Left lung (tissue), 10 donors: ENCODE data around the gene PLD4. TPM values are rescaled to one million over a fixed set of nuclear protein-coding genes. Genes with fewer than 3 reads are reported as not detected.
A peak's percentile ranks its signal among the peaks of the same experiment; 100 is the strongest.

Experiments
- ATAC-seq: fragments of 200-7000 bp; cut with Tn5 transposase; one replicate; pipeline ENCODE4 v1.9.1; 2020; ENCODE audit warnings: moderate library complexity
- DNase-seq, 4 donors: peaks; one replicate each; pipeline ENCODE4 v3.0.0-alpha.2; 2013 to 2020
- H3K27ac ChIP-seq, 2 donors: fragments of 200-600 bp; sonication (generic) in 1 of 2; one replicate each; pipeline versions ENCODE4 v1.5.0 to v1.8.0; 2020 to 2021
- H3K27me3 ChIP-seq, 2 donors: fragments of 200-600 bp; sonication (generic) in 1 of 2; one replicate each; pipeline versions ENCODE4 v1.5.0 to v1.8.0; 2020 to 2021
- H3K36me3 ChIP-seq, 2 donors: fragments of 200-600 bp; sonication (generic) in 1 of 2; one replicate each; pipeline versions ENCODE4 v1.5.0 to v1.8.0; 2020 to 2021
- H3K4me1 ChIP-seq, 2 donors: fragments of 200-600 bp; one replicate each; pipeline ENCODE4 v1.8.0; 2021
- H3K4me3 ChIP-seq, 2 donors: fragments of 200-600 bp; sonication (generic) in 1 of 2; one replicate each; pipeline versions ENCODE4 v1.5.0 to v1.8.0; 2020 to 2021; ENCODE audit warnings: mild to moderate bottlenecking in 1 of 2
- H3K9me3 ChIP-seq, 2 donors: fragments of 200-600 bp; sonication (generic) in 1 of 2; one replicate each; pipeline versions ENCODE4 v1.5.0 to v1.8.0; 2020 to 2021
- intact Hi-C, 2 donors: fragments of 100-400 bp; cut with DNase I; formaldehyde crosslinking; loops; one replicate each; pipeline versions ENCODE4 v1.11.2 to v1.14.2; 2022
- polyA plus RNA-seq, 6 donors: library from polyadenylated mRNA; unstranded; fragments of 120-200 nt; gene quantifications; one replicate each; pipeline ENCODE4 v1.2.1, GENCODE V29; 2013; ENCODE audit not compliant: insufficient read length in 6 of 6
- total RNA-seq, 2 donors: library from RNA; stranded (reverse); fragmentation: NEBNext Ultra II Directional; extraction: Animal tissue kit (Norgen Biotek cat#: 25700); gene quantifications; one replicate each; pipeline ENCODE4 v1.2.1, GENCODE V29; 2021
- TF ChIP-seq, protein P1 (sequence below), 2 donors: fragments of 200-600 bp; sonication (generic) in 1 of 2; IDR thresholded peaks; one replicate each; pipeline versions ENCODE4 v1.5.0 to v1.8.0; 2021; ENCODE audit warnings: antibody characterized with exemption in 2 of 2
- donor health status: DM: no; HTN: yes; CAD: no.
- donor health status: DM: no; HTN: no; CAD: no.

The PLD4 gene
- total and polyA plus RNA-seq, 8 donors: 0.76 to 8.0 (median 4.7) TPM

DNA sequence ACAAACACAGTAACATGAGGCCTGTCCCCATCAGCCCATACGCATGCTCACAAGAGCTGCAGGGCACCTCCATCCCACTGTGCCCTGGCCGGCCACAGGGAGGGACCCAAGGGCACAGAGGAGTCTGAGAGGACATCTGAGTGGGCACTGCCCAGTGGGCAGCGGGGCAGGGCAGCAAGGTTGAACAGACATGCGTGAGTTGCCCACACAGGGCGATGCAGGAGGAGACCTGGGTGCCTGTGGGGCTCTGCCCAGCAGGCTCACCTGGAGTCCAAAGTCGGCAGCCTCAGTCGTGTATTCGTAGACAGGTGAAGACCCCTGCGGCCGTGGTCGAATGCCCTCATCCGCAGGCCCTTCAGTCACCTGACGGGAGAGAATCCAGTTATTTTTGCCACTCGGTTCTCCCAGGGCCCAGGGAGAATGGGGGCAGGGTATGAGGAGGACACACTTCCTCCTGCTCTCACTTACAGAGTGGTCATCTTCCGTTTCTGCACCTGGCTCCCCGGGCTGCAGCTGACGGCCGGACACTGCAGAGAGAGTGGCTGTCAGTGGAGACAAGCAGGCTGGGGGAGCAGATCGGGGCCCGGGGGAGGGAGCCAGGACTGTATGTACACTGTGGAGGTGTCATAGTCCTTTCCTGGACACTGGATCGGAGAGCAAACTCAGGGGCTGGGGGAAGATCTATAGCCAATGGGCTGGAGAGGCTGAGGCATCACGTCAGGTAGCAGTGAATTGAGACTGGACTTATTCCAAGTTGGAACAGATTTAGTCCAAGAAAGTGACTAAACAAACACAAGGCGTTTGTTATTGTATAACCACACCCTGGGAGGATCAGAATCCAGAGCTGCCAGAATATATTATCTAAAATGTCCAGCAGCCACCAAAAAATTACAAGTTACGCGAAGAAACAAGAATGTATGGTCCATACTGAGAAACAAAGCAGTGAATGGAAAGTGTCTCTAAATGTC is 32.8 kb downstream of the PLD4 start:
- DNase-seq (no peak), ATAC-seq (peak; percentile 40)
- no peak overlapping the region for H3K27ac ChIP-seq
- intact Hi-C loops: no loop called here
- no peaks in the 10 kb centered on the region for H3K4me1 ChIP-seq
- no peaks in the 10 kb centered on the region for H3K9me3 ChIP-seq
- TF ChIP-seq, protein P1, sequence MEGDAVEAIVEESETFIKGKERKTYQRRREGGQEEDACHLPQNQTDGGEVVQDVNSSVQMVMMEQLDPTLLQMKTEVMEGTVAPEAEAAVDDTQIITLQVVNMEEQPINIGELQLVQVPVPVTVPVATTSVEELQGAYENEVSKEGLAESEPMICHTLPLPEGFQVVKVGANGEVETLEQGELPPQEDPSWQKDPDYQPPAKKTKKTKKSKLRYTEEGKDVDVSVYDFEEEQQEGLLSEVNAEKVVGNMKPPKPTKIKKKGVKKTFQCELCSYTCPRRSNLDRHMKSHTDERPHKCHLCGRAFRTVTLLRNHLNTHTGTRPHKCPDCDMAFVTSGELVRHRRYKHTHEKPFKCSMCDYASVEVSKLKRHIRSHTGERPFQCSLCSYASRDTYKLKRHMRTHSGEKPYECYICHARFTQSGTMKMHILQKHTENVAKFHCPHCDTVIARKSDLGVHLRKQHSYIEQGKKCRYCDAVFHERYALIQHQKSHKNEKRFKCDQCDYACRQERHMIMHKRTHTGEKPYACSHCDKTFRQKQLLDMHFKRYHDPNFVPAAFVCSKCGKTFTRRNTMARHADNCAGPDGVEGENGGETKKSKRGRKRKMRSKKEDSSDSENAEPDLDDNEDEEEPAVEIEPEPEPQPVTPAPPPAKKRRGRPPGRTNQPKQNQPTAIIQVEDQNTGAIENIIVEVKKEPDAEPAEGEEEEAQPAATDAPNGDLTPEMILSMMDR (IDR thresholded peaks at IDR 0.05): no peak
- no peak overlapping the region for H3K4me3 ChIP-seq
- H3K27me3 ChIP-seq: peaks cover 0 to 5% of the 10 kb centered on the region in 2 donors
- no peaks in the 10 kb centered on the region for H3K36me3 ChIP-seq

DNA sequence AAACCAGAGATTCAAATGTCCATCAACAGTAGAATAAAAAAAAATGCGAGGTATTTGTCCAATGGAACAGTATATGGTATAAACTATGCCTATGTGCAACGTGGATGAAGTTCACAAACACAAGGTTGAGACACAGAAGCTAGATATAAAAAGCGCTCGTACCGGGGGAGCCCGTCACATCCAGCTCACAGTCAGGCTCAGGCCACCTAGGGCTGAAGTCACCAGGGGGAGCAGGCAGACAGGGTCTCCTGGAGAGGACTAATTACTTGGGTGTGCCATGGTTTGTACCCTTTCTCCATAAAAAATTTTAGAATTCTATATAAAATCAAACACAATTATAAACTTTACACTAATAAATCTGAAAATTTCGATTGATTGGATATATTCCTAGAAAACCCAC is 39.9 kb downstream of the PLD4 start:
- H3K4me3 ChIP-seq: no peak overlapping the region
- H3K36me3 ChIP-seq: no peaks in the 10 kb centered on the region
- DNase-seq (no peak), ATAC-seq (no peak)
- peaks cover 21 to 28% of the 10 kb centered on the region in 2 donors for H3K4me1 ChIP-seq
- no peaks in the 10 kb centered on the region for H3K9me3 ChIP-seq
- intact Hi-C loops: no loop called here
- peaks cover 0 to 24% of the 10 kb centered on the region in 2 donors for H3K27me3 ChIP-seq
- TF ChIP-seq, protein P1 (IDR thresholded peaks at IDR 0.05): no peak
- no peak overlapping the region for H3K27ac ChIP-seq

DNA sequence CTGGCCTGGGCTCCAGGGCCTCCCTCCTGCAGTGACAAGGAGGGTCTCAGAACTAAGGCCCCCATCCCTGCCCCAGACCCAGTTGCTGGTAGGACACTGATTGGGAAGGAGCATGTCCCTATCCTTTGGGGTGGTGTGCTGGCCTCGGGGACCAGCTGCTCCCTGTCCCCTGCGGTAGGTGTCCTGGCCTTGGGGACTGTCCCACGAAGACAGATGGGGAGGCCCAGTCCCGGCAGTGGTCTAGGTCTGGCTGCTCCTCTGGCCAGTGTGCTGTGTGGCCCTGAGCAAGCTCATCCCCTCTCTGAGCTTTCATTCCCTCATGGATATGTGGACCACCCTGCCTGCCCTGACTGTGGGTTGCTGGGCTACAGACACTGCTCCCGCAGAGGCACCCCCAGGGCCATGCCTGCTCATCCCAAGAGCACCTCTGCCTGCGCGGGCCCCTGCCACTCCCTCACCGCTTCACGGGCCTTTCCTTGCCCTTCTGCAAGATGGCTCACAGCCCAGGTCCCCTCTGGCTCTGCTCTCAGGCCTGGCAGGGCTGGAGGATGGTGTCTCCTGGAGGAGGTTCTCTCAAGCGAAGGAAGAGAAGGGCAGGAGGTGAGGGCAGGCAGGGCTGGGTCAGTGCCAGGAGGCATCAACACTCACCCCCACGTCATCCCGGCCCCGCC is 41.0 kb downstream of the PLD4 start:
- H3K27me3 ChIP-seq: peaks cover 0 to 24% of the 10 kb centered on the region in 2 donors
- TF ChIP-seq, protein P1 (IDR thresholded peaks at IDR 0.05): no peak
- H3K27ac ChIP-seq: no peak overlapping the region
- no peak overlapping the region for H3K4me3 ChIP-seq
- no peaks in the 10 kb centered on the region for H3K9me3 ChIP-seq
- no peaks in the 10 kb centered on the region for H3K36me3 ChIP-seq
- intact Hi-C loops: no loop called here
- peaks cover 26 to 38% of the 10 kb centered on the region in 2 donors for H3K4me1 ChIP-seq
- DNase-seq (peak in 1 of 4 donors; percentile 73), ATAC-seq (no peak)

DNA sequence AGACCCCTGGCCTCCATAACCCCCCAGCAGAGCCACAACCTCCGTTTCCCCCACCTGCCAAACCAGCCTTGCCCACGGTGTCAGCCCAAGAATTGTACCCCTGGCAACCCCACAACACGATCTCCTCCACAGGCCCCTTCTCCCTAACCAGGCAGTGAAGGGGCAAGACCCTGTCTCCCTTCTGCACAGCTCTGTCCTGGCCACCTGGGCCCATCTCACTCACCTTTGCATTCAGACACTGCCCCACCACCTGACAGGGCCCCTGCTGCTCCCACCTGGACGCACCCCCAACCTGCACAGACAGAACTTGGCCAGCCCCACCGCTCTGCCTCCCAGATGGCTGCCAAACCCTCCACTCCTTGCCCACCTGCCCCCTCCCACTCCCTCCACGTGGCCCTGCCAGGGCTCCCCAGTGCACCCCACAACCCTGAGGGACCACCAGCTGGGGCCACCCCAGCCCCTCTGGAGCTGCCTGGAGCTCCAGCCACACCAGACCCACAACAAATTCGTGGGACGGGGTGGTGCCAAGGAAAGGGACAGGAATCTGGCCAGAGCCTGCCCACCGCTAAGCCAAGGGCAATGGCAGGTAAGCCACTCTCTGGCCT is 41.7 kb downstream of the PLD4 start:
- Histone ChIP-seq H3K9me3 (no peaks in the 10 kb centered on the region), H3K27ac (peak overlapping the region in 1 of 2 donors; percentile 76), H3K27me3 (peaks cover 0 to 24% of the 10 kb centered on the region in 2 donors), H3K4me1 (peaks cover 29 to 44% of the 10 kb centered on the region in 2 donors), H3K36me3 (no peaks in the 10 kb centered on the region), H3K4me3 (no peak overlapping the region)
- peak in 2 of 4 donors; percentile 32 to 58 for DNase-seq
- no peak for ATAC-seq
- TF ChIP-seq, protein P1 (IDR thresholded peaks at IDR 0.05): no peak
- intact Hi-C loops: no loop called here
